ENCODE measurements around the gene VWA5B2. TPM values are rescaled to one million over a fixed set of nuclear protein-coding genes. Genes with fewer than 3 reads are reported as not detected.

VWA5B2 gene
- total and polyA plus RNA-seq, 2 of the 4 experiments (the other 2 are of a cell fraction) = not detected

- in situ Hi-C loops (cut with MboI; ENCODE audit: low sequenced_read_pairs) (no loop called here), intact Hi-C loops (cut with micrococcal nuclease) (loop anchor here (1.0 to 2.0 kb wide), 3 partner anchors 62 to 353 kb away; partner anchors contain the start of genes ABCF3 and EIF2B5), dilution Hi-C loops (cut with HindIII; ENCODE audit: low sequenced_read_pairs, unreplicated experiment) (no loop called here)
- H3K4me2 ChIP-seq (ENCODE audit: low read depth, low read length) = peak within 1 kb of the TSS; percentile 99
- H4K8ac ChIP-seq (ENCODE audit: low read depth in 2 of 2, low read length in 2 of 2) = peak within 1 kb of the TSS; percentile 87 to 95
- H2BK20ac ChIP-seq (ENCODE audit: low read depth, low read length) = no peak within 1 kb of the TSS
- peak within 1 kb of the TSS; percentile 75 for H2BK120ac ChIP-seq (ENCODE audit: low read depth, low read length)
- H3K9me3 ChIP-seq (ENCODE audit: control insufficient read depth, insufficient read depth, low read length) = no peaks in the 10 kb centered on the region
- peak within 1 kb of the TSS; percentile 95 for H3K9ac ChIP-seq (ENCODE audit: low read depth, low read length)
- H3K27ac ChIP-seq (ENCODE audit: insufficient read depth, low read length) = peak within 1 kb of the TSS; percentile 82
- CTCF ChIA-PET = interaction anchor here (1.2 kb wide), 1 partner anchor 10 kb away, joined by 5 read pairs; no protein-coding TSS in a partner anchor
- H4K91ac ChIP-seq (ENCODE audit: insufficient read depth, low read depth, low read length) = peak within 1 kb of the TSS; percentile 90
- DNase-seq (peak; percentile 87), ATAC-seq (ENCODE audit: low read depth) (peak; percentile 75)
- H2AFZ ChIP-seq (replicated peaks; ENCODE audit: low read length, poor library complexity) = peak within 1 kb of the TSS; percentile 99
- peak within 1 kb of the TSS; percentile 85 for H2BK5ac ChIP-seq (ENCODE audit: low read depth, low read length, poor library complexity, severe bottlenecking)
- no peaks in the 10 kb centered on the region; the same call in 1 of the 2 replicates for H4K20me1 ChIP-seq (ENCODE audit: insufficient read depth, low read length)
- peak within 1 kb of the TSS; percentile 47; the same call in 1 of the 3 replicates for H2BK15ac ChIP-seq (ENCODE audit: low read depth, low read length)
- H4K5ac ChIP-seq (ENCODE audit: low read depth, low read length) = peak within 1 kb of the TSS; percentile 92
- POLR2A ChIA-PET (ENCODE audit: unreplicated experiment) = interaction anchor here (0.7 kb wide), 1 partner anchor 11 kb away, joined by 4 read pairs; no protein-coding TSS in a partner anchor
- H3K4ac ChIP-seq (ENCODE audit: low read depth, low read length) = peak within 1 kb of the TSS; percentile 91
- H3K4me3 ChIP-seq (ENCODE audit: insufficient read depth, low read depth, low read length) = peak within 1 kb of the TSS; percentile 97
- H2AK9ac ChIP-seq (replicated peaks; ENCODE audit: low read depth, low read length, poor library complexity) = peak within 1 kb of the TSS; percentile 84
- H2AK5ac ChIP-seq (ENCODE audit: low read depth, low read length) = peak within 1 kb of the TSS; percentile 88
- peaks cover 7 to 24% of the 10 kb centered on the region in 2 experiments for H3K79me1 ChIP-seq (ENCODE audit: low read depth in 1 of 2, low read length in 2 of 2)
- no TSS peak for BruUV-seq (replicated peaks)
- WGBS, 2 experiments (ENCODE audit: extremely low coverage in 2 of 2, insufficient read length in 1 of 2) = 0% methylated on average over 35 of the region's 49 CpGs; no CpG with 5 or more reads in 1 of the 2 experiments
- H3K14ac ChIP-seq (replicated peaks; ENCODE audit: low read depth, low read length) = peak within 1 kb of the TSS; percentile 96
- peak within 1 kb of the TSS; percentile 93 for H3K56ac ChIP-seq (ENCODE audit: extremely low read depth, insufficient read depth, low read length)
- peaks cover 18% of the 10 kb centered on the region for H3K36me3 ChIP-seq (ENCODE audit: control insufficient read depth, insufficient read depth, low read length)
- H3K23ac ChIP-seq (ENCODE audit: low read depth, low read length) = peak within 1 kb of the TSS; percentile 95
- H3K27me3 ChIP-seq (ENCODE audit: control insufficient read depth, insufficient read depth, low read length) = no peaks in the 10 kb centered on the region
- H3K18ac ChIP-seq (ENCODE audit: low read depth, low read length) = peak within 1 kb of the TSS; percentile 53
- H3K9me1 ChIP-seq (ENCODE audit: insufficient read depth, low read length) = no peaks in the 10 kb centered on the region
- no peaks in the 10 kb centered on the region; the same call in 1 of the 2 replicates for H3K4me1 ChIP-seq (ENCODE audit: control insufficient read depth, insufficient read depth, low read length)
- no peak for TF ChIP-seq NFE2L2 (IDR thresholded peaks at IDR 0.05; ENCODE audit: low read depth, low read length)
- no peak for TF ChIP-seq SMC3 (IDR thresholded peaks at IDR 0.05; ENCODE audit: low read depth, low read length)
- TF ChIP-seq, protein P1, sequence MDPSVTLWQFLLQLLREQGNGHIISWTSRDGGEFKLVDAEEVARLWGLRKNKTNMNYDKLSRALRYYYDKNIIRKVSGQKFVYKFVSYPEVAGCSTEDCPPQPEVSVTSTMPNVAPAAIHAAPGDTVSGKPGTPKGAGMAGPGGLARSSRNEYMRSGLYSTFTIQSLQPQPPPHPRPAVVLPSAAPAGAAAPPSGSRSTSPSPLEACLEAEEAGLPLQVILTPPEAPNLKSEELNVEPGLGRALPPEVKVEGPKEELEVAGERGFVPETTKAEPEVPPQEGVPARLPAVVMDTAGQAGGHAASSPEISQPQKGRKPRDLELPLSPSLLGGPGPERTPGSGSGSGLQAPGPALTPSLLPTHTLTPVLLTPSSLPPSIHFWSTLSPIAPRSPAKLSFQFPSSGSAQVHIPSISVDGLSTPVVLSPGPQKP (IDR thresholded peaks at IDR 0.05; ENCODE audit: borderline replicate concordance, low read depth, low read length) = no peak
- peak; percentile 70; the same call in 1 of the 2 replicates for TF ChIP-seq BHLHE40 (IDR thresholded peaks at IDR 0.05; ENCODE audit: low read depth, low read length)
- TF ChIP-seq FOS (IDR thresholded peaks at IDR 0.05; ENCODE audit: low read depth, low read length) = no peak
- peak; percentile 87 for TF ChIP-seq MAZ (IDR thresholded peaks at IDR 0.05; ENCODE audit: borderline replicate concordance, low read depth, low read length)
- peak; percentile 77 for TF ChIP-seq POLR2A (IDR thresholded peaks at IDR 0.05; ENCODE audit: low read depth, low read length)
- TF ChIP-seq MXI1 (IDR thresholded peaks at IDR 0.05; ENCODE audit: borderline replicate concordance, low read depth, low read length) = peak; percentile 80; the same call in 1 of the 2 replicates
- no peak for TF ChIP-seq MAFK (IDR thresholded peaks at IDR 0.05; ENCODE audit: low read depth, low read length)
- 0 out of 2 replicates have a peak, but pooled peaks have one; percentile 6 for TF ChIP-seq CEBPB (IDR thresholded peaks at IDR 0.05; ENCODE audit: low read depth, low read length)
- TF ChIP-seq RCOR1 (IDR thresholded peaks at IDR 0.05; ENCODE audit: insufficient replicate concordance, low read length) = no peak
- no peak for TF ChIP-seq RAD21 (IDR thresholded peaks at IDR 0.05; ENCODE audit: low read length)
- TF ChIP-seq, protein P2, sequence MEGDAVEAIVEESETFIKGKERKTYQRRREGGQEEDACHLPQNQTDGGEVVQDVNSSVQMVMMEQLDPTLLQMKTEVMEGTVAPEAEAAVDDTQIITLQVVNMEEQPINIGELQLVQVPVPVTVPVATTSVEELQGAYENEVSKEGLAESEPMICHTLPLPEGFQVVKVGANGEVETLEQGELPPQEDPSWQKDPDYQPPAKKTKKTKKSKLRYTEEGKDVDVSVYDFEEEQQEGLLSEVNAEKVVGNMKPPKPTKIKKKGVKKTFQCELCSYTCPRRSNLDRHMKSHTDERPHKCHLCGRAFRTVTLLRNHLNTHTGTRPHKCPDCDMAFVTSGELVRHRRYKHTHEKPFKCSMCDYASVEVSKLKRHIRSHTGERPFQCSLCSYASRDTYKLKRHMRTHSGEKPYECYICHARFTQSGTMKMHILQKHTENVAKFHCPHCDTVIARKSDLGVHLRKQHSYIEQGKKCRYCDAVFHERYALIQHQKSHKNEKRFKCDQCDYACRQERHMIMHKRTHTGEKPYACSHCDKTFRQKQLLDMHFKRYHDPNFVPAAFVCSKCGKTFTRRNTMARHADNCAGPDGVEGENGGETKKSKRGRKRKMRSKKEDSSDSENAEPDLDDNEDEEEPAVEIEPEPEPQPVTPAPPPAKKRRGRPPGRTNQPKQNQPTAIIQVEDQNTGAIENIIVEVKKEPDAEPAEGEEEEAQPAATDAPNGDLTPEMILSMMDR (conservative IDR thresholded peaks at IDR 0.05; ENCODE audit: low read depth, low read length) = no peak
- TF ChIP-seq CHD1 (IDR thresholded peaks at IDR 0.05; ENCODE audit: low read depth, low read length) = no peak; the same call in 1 of the 2 replicates
These were observed 19.3 kb downstream of the VWA5B2 start, which contains the start of gene ALG3 for GRCh38 chr3:184248454-184249411. Gene ALG3 (minus strand): TSS chr3:184248962. CDS start chr3:184248940, 22 bp downstream.
